GM13977 (cell line): ENCODE measurements around the gene SCAPER.
A peak's percentile ranks its signal among the peaks of the same experiment; 100 is the strongest.

ENCODE experiments used
- DNase-seq: peaks from one replicate; pipeline ENCODE4 v3.0.0; 2012; ENCODE audit warnings: low spot score
- in situ Hi-C: fragments of 300-500 bp; cut with MboI; formaldehyde crosslinking; loops from one replicate; pipeline ENCODE4 v1.12.0; 2022; ENCODE audit warnings: low sequenced_read_pairs, low pct_unique_long_range_greater_than_20kb, mixed read lengths, inconsistent platforms; ENCODE audit not compliant: unreplicated experiment
- TF ChIP-seq, protein P1 (sequence below): IDR thresholded peaks from 2 replicates; pipeline ENCODE4 v1.5.1; 2012; ENCODE audit warnings: mild to moderate bottlenecking, control low read depth; ENCODE audit not compliant: insufficient read depth; ENCODE audit errors: extremely low read depth, missing control alignments

Gene SCAPER

DNA sequence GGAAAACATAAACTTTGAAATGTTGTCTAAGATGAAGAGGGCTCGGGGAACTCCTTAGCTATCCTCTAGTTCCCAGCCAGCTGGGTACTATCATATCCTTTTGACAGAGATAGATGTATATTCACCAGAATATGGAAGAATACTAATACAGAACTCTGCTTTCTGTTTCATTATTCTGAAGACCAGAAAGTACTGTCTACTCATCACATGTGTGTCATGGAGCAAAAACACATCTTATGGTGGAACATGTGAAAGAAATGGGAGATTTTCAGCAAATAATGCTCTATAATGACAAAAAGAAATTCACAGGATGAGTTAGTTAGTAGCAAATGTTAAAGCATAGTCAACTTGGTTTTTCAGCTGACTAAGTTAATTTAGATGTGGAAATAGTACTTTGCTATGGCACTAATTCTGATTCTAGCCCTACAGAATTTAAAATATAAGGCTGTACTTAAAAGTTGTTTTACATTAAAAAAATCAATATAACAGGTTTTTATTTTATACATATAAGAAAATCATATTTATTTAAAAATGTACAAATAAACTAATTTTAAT, 552.0 kb downstream of the SCAPER start:
- TF ChIP-seq, protein P1, sequence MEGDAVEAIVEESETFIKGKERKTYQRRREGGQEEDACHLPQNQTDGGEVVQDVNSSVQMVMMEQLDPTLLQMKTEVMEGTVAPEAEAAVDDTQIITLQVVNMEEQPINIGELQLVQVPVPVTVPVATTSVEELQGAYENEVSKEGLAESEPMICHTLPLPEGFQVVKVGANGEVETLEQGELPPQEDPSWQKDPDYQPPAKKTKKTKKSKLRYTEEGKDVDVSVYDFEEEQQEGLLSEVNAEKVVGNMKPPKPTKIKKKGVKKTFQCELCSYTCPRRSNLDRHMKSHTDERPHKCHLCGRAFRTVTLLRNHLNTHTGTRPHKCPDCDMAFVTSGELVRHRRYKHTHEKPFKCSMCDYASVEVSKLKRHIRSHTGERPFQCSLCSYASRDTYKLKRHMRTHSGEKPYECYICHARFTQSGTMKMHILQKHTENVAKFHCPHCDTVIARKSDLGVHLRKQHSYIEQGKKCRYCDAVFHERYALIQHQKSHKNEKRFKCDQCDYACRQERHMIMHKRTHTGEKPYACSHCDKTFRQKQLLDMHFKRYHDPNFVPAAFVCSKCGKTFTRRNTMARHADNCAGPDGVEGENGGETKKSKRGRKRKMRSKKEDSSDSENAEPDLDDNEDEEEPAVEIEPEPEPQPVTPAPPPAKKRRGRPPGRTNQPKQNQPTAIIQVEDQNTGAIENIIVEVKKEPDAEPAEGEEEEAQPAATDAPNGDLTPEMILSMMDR: no peak
- DNase-seq: no peak
- in situ Hi-C loops: no loop called here

DNA sequence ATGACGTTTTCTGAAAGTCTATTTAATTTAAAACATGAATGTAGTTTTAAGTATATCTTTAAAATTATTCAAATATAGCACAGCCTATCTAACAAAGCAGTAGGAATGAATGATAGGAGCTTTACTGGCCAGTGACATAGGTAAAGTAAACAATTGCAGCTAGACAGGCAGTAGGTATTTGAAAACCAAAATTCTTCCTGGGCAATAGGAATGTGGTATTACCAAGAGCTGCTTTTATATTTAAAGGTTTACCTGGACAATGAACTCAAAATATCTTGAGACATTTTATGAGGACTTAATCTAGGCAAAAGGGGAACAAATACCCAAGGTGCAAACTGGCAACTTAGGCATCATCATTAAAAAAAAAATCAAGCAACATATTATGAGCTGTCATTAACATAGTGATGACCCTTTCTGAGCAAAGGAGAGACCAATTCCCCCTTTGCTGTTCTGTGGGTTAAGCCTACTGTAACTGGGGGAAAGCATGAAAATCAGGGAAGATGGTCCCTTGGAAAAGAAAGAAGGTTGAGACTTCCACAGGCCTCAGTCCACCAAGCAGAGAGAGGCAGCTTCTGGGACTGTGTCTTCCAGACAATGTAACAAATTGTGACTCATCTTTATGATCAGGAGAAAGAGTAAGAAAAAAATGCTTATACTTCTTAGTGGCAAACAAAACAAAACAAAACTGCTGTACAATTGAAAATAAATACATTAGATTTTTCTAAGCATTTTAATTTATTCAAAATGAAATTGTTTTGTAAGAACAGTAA, 555.7 kb downstream of the SCAPER start:
- in situ Hi-C loops: no loop called here
- TF ChIP-seq, protein P1: no peak
- no peak for DNase-seq

DNA sequence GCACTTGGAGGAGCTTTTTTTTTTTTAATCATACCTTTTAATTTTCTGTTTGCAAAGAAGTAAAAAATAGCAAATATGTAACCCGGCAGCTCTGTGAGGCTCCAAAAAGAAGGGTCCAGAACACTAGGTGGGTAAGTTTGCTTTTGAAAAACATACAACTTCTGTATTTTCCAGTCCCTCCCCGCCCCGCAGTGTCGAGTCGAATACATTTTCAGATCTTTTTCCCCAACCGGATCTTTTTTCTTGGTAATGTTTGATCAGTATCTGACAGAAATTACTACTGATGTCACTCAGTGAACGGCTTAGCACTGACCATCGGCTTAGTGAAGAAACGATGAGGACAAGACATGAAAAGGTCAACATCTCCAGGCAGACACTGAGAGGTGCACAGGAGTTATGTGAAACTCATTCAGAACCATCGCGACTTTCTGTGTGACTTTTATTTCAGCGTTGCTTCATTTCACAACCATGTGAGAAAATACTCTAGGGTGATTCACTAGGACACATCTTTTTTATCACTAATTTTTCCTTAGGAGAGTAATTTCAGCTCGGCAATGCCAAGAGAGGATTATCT, 557.6 kb downstream of the SCAPER start:
- DNase-seq: no peak
- TF ChIP-seq, protein P1: no peak
- in situ Hi-C loops: no loop called here

GRCh38 chr15:76346669-76347481, 558.3 kb downstream of the SCAPER start:
- peak; percentile 26 for DNase-seq
- TF ChIP-seq, protein P1: no peak
- in situ Hi-C loops: no loop called here

GRCh38 chr15:76345880-76346668, 559.1 kb downstream of the SCAPER start:
- DNase-seq: peak; percentile 70
- in situ Hi-C loops: no loop called here

GRCh38 chr15:76345583-76345879, 559.6 kb downstream of the SCAPER start:
- TF ChIP-seq, protein P1: no peak
- DNase-seq: peak; percentile 24
- in situ Hi-C loops: no loop called here

More at GRCh38 chr15:76345880-76346668, 559.1 kb downstream of the SCAPER start:
- TF ChIP-seq, protein P1: no peak
